Activated CD4-positive, alpha-beta T cell treated with anti-CD3 and anti-CD28 coated beads, Interleukin-2, amount 10 ng/mL, durations not matched to agents 7 days and 5 days (primary cell): ENCODE measurements around the gene EPHA4. TPM values are rescaled to one million over a fixed set of nuclear protein-coding genes. Genes with fewer than 3 reads are reported as not detected.

ENCODE experiments used
- CTCF ChIA-PET: fragments of 350-600 bp; sonication (Branson Sonifier 250); formaldehyde crosslinking; loops from one replicate; lab custom pipeline; 2021; ENCODE audit warnings: antibody characterized with exemption; lab: Charles Lee
- POLR2A ChIA-PET: fragments of 350-600 bp; sonication (Branson Sonifier 250); formaldehyde crosslinking; loops from one replicate; lab custom pipeline; 2021; ENCODE audit warnings: antibody characterized with exemption; lab: Charles Lee
- DNase-seq: peaks from one replicate; pipeline ENCODE4 v3.0.0-alpha.2; 2020
- H3K27ac Mint-ChIP-seq: one replicate; pipeline ENCODE4 v1.8.0; 2021; ENCODE audit warnings: mild to moderate bottlenecking, moderate library complexity, mixed read lengths
- H3K27me3 Mint-ChIP-seq: one replicate; pipeline ENCODE4 v1.8.0; 2021; ENCODE audit warnings: mixed read lengths
- H3K36me3 Mint-ChIP-seq: one replicate; pipeline ENCODE4 v1.8.0; 2021; ENCODE audit warnings: low read depth, mixed read lengths
- H3K4me1 Mint-ChIP-seq: one replicate; pipeline ENCODE4 v1.8.0; 2021; ENCODE audit warnings: mixed read lengths
- H3K4me3 Mint-ChIP-seq: one replicate; pipeline ENCODE4 v1.8.0; 2021; ENCODE audit warnings: mild to moderate bottlenecking, moderate library complexity, mixed read lengths
- H3K9me3 Mint-ChIP-seq: one replicate; pipeline ENCODE4 v1.8.0; 2021; ENCODE audit warnings: mixed read lengths
- total RNA-seq, 2 experiments: library from RNA; stranded (reverse); gene quantifications; one replicate each; pipeline ENCODE4 v1.2.3, GENCODE V29; 2021

EPHA4 gene
- total RNA-seq, 2 experiments from 2014 or later = 28.2 to 29.3 TPM

- H3K27me3 Mint-ChIP-seq = peaks cover 9% of the 10 kb centered on the region
- ChIA-PET CTCF (interaction anchor here (0.6 kb wide), 1 partner anchor 681 kb away, joined by 3 read pairs; no protein-coding TSS in a partner anchor), POLR2A (no interaction called here)
- DNase-seq = no peak
- H3K27ac Mint-ChIP-seq = no peak overlapping the region
- H3K9me3 Mint-ChIP-seq = peaks cover 12% of the 10 kb centered on the region
- no peak overlapping the region for H3K4me3 Mint-ChIP-seq
- H3K36me3 Mint-ChIP-seq = peaks cover 3% of the 10 kb centered on the region
- H3K4me1 Mint-ChIP-seq = no peaks in the 10 kb centered on the region
These were observed 161.6 kb downstream of the EPHA4 start for GRCh38 chr2:221410487-221410886.

- Mint-ChIP-seq H3K27ac (no peak overlapping the region), H3K36me3 (peaks cover 3% of the 10 kb centered on the region), H3K4me1 (no peaks in the 10 kb centered on the region), H3K27me3 (peaks cover 13% of the 10 kb centered on the region), H3K9me3 (peaks cover 12% of the 10 kb centered on the region), H3K4me3 (no peak overlapping the region)
- POLR2A ChIA-PET = no interaction called here
- CTCF ChIA-PET = no interaction called here
- no peak for DNase-seq
These were observed 164.3 kb downstream of the EPHA4 start for GRCh38 chr2:221407765-221408164.

- no peaks in the 10 kb centered on the region for H3K36me3 Mint-ChIP-seq
- H3K27me3 Mint-ChIP-seq = peaks cover 10% of the 10 kb centered on the region
- no peak overlapping the region for H3K27ac Mint-ChIP-seq
- H3K9me3 Mint-ChIP-seq = peaks cover 9% of the 10 kb centered on the region
- DNase-seq = no peak
- POLR2A ChIA-PET = no interaction called here
- CTCF ChIA-PET = no interaction called here
- no peaks in the 10 kb centered on the region for H3K4me1 Mint-ChIP-seq
- H3K4me3 Mint-ChIP-seq = no peak overlapping the region
These were observed 166.6 kb downstream of the EPHA4 start for GRCh38 chr2:221405521-221405920.

- POLR2A ChIA-PET = no interaction called here
- Mint-ChIP-seq H3K4me1 (no peaks in the 10 kb centered on the region), H3K27me3 (peaks cover 10% of the 10 kb centered on the region), H3K9me3 (peaks cover 6% of the 10 kb centered on the region), H3K36me3 (no peaks in the 10 kb centered on the region), H3K4me3 (no peak overlapping the region), H3K27ac (no peak overlapping the region)
- DNase-seq = no peak
- CTCF ChIA-PET = interaction anchor here (0.5 kb wide), 1 partner anchor 157 kb away, joined by 4 read pairs; no protein-coding TSS in a partner anchor
These were observed 170.0 kb downstream of the EPHA4 start for GRCh38 chr2:221402072-221402471.

GRCh38 chr2:221400411-221400810 lies 171.7 kb downstream of the EPHA4 start:
- H3K4me3 Mint-ChIP-seq = no peak overlapping the region
- ChIA-PET POLR2A (no interaction called here), CTCF (no interaction called here)
- H3K4me1 Mint-ChIP-seq = no peaks in the 10 kb centered on the region
- H3K9me3 Mint-ChIP-seq = no peaks in the 10 kb centered on the region
- H3K27ac Mint-ChIP-seq = no peak overlapping the region
- DNase-seq = no peak
- H3K36me3 Mint-ChIP-seq = no peaks in the 10 kb centered on the region
- H3K27me3 Mint-ChIP-seq = peaks cover 7% of the 10 kb centered on the region

- no peak overlapping the region for H3K27ac Mint-ChIP-seq
- H3K27me3 Mint-ChIP-seq = peaks cover 3% of the 10 kb centered on the region
- ChIA-PET CTCF (interaction anchor here (0.6 kb wide), 1 partner anchor 1439 kb away, joined by 3 read pairs; no protein-coding TSS in a partner anchor), POLR2A (no interaction called here)
- H3K36me3 Mint-ChIP-seq = no peaks in the 10 kb centered on the region
- DNase-seq = no peak
- H3K9me3 Mint-ChIP-seq = no peaks in the 10 kb centered on the region
- no peaks in the 10 kb centered on the region for H3K4me1 Mint-ChIP-seq
- no peak overlapping the region for H3K4me3 Mint-ChIP-seq
These were observed 172.9 kb downstream of the EPHA4 start for GRCh38 chr2:221399183-221399582.

- no peaks in the 10 kb centered on the region for H3K9me3 Mint-ChIP-seq
- H3K27me3 Mint-ChIP-seq = no peaks in the 10 kb centered on the region
- H3K4me1 Mint-ChIP-seq = no peaks in the 10 kb centered on the region
- CTCF ChIA-PET = no interaction called here
- H3K27ac Mint-ChIP-seq = no peak overlapping the region
- no peak overlapping the region for H3K4me3 Mint-ChIP-seq
- DNase-seq = no peak
- POLR2A ChIA-PET = no interaction called here
- H3K36me3 Mint-ChIP-seq = no peaks in the 10 kb centered on the region
These were observed 174.9 kb downstream of the EPHA4 start for GRCh38 chr2:221397187-221397586.

- Mint-ChIP-seq H3K27ac (no peak overlapping the region), H3K27me3 (peaks cover 4% of the 10 kb centered on the region), H3K9me3 (no peaks in the 10 kb centered on the region), H3K36me3 (no peaks in the 10 kb centered on the region), H3K4me1 (no peaks in the 10 kb centered on the region), H3K4me3 (no peak overlapping the region)
- ChIA-PET CTCF (no interaction called here), POLR2A (no interaction called here)
- DNase-seq = no peak
These were observed 179.7 kb downstream of the EPHA4 start for GRCh38 chr2:221392228-221392881.

GRCh38 chr2:221390878-221391277 lies 181.2 kb downstream of the EPHA4 start:
- Mint-ChIP-seq H3K9me3 (no peaks in the 10 kb centered on the region), H3K27me3 (peaks cover 4% of the 10 kb centered on the region), H3K4me3 (no peak overlapping the region), H3K4me1 (no peaks in the 10 kb centered on the region), H3K27ac (no peak overlapping the region), H3K36me3 (no peaks in the 10 kb centered on the region)
- POLR2A ChIA-PET = no interaction called here
- no peak for DNase-seq
- CTCF ChIA-PET = no interaction called here

- H3K27me3 Mint-ChIP-seq = peaks cover 4% of the 10 kb centered on the region
- H3K4me1 Mint-ChIP-seq = no peaks in the 10 kb centered on the region
- no peak overlapping the region for H3K4me3 Mint-ChIP-seq
- ChIA-PET CTCF (no interaction called here), POLR2A (no interaction called here)
- no peaks in the 10 kb centered on the region for H3K36me3 Mint-ChIP-seq
- no peak overlapping the region for H3K27ac Mint-ChIP-seq
- DNase-seq = no peak
- H3K9me3 Mint-ChIP-seq = no peaks in the 10 kb centered on the region
These were observed 182.2 kb downstream of the EPHA4 start for GRCh38 chr2:221389904-221390303.

GRCh38 chr2:221389421-221389820 lies 182.7 kb downstream of the EPHA4 start:
- H3K27me3 Mint-ChIP-seq = peaks cover 4% of the 10 kb centered on the region
- no peak overlapping the region for H3K4me3 Mint-ChIP-seq
- no peaks in the 10 kb centered on the region for H3K9me3 Mint-ChIP-seq
- POLR2A ChIA-PET = no interaction called here
- H3K27ac Mint-ChIP-seq = no peak overlapping the region
- H3K4me1 Mint-ChIP-seq = no peaks in the 10 kb centered on the region
- DNase-seq = no peak
- H3K36me3 Mint-ChIP-seq = no peaks in the 10 kb centered on the region
- CTCF ChIA-PET = no interaction called here

GRCh38 chr2:221388891-221389290 lies 183.2 kb downstream of the EPHA4 start:
- Mint-ChIP-seq H3K27ac (no peak overlapping the region), H3K9me3 (no peaks in the 10 kb centered on the region), H3K36me3 (no peaks in the 10 kb centered on the region), H3K27me3 (peaks cover 4% of the 10 kb centered on the region), H3K4me1 (no peaks in the 10 kb centered on the region), H3K4me3 (no peak overlapping the region)
- POLR2A ChIA-PET = no interaction called here
- CTCF ChIA-PET = interaction anchor here (0.6 kb wide), 1 partner anchor 82 kb away, joined by 3 read pairs; no protein-coding TSS in a partner anchor
- DNase-seq = no peak

- ChIA-PET POLR2A (no interaction called here), CTCF (no interaction called here)
- Mint-ChIP-seq H3K27ac (no peak overlapping the region), H3K27me3 (peaks cover 4% of the 10 kb centered on the region), H3K4me1 (no peaks in the 10 kb centered on the region), H3K4me3 (no peak overlapping the region), H3K9me3 (no peaks in the 10 kb centered on the region), H3K36me3 (no peaks in the 10 kb centered on the region)
- DNase-seq = no peak
These were observed 186.4 kb downstream of the EPHA4 start for GRCh38 chr2:221385716-221386115.
